Activated naive CD4-positive, alpha-beta T cell treated with anti-CD3 and anti-CD28 coated beads for 36 hours (primary cell): ENCODE measurements around the gene ZBTB16. TPM values are rescaled to one million over a fixed set of nuclear protein-coding genes. Genes with fewer than 3 reads are reported as not detected.

Experiments used
- CTCF ChIA-PET: fragments of 350-600 bp; sonication (Branson Sonifier 250); formaldehyde crosslinking; loops from one replicate; lab custom pipeline; 2021; ENCODE audit warnings: antibody characterized with exemption; lab: Charles Lee
- DNase-seq: peaks from one replicate; pipeline ENCODE4 v3.0.0-alpha.2; 2020
- H3K27ac Mint-ChIP-seq: one replicate; pipeline ENCODE4 v1.8.0; 2021; ENCODE audit warnings: mild to moderate bottlenecking, mixed read lengths
- H3K27me3 Mint-ChIP-seq: one replicate; pipeline ENCODE4 v1.8.0; 2021; ENCODE audit warnings: low read depth, mixed read lengths
- H3K36me3 Mint-ChIP-seq: one replicate; pipeline ENCODE4 v1.8.0; 2021; ENCODE audit warnings: low read depth, mixed read lengths
- H3K4me1 Mint-ChIP-seq: one replicate; pipeline ENCODE4 v1.8.0; 2021; ENCODE audit warnings: low read depth, mixed read lengths
- H3K4me3 Mint-ChIP-seq: one replicate; pipeline ENCODE4 v1.8.0; 2021; ENCODE audit warnings: mild to moderate bottlenecking, moderate library complexity, mixed read lengths
- H3K9me3 Mint-ChIP-seq: one replicate; pipeline ENCODE4 v1.8.0; 2021; ENCODE audit warnings: mixed read lengths
- intact Hi-C: fragments of 100-400 bp; cut with micrococcal nuclease; formaldehyde crosslinking; loops from one replicate; pipeline ENCODE4 v1.15.1; 2023
- total RNA-seq, 2 experiments: library from RNA; stranded (reverse); gene quantifications; one replicate each; pipeline ENCODE4 v1.2.3, GENCODE V29; 2021

The ZBTB16 gene
- total RNA-seq, 2 experiments from 2014 or later, result 1.5 to 2.3 TPM

- H3K4me1 Mint-ChIP-seq, result peaks cover 33% of the 10 kb centered on the region
- CTCF ChIA-PET, result no interaction called here
These were observed 78.9 kb downstream of the ZBTB16 start for GRCh38 chr11:114138411-114138810.

GRCh38 chr11:114140826-114141225 lies 81.3 kb downstream of the ZBTB16 start:
- Mint-ChIP-seq H3K27ac (no peak overlapping the region), H3K4me1 (peaks cover 31% of the 10 kb centered on the region), H3K36me3 (no peaks in the 10 kb centered on the region), H3K4me3 (no peak overlapping the region), H3K9me3 (no peaks in the 10 kb centered on the region), H3K27me3 (no peaks in the 10 kb centered on the region)
- DNase-seq, result no peak
- CTCF ChIA-PET, result no interaction called here
- intact Hi-C loops, result no loop called here

More at GRCh38 chr11:114138411-114138810, 78.9 kb downstream of the ZBTB16 start:
- Mint-ChIP-seq H3K27me3 (no peaks in the 10 kb centered on the region), H3K4me3 (no peak overlapping the region), H3K36me3 (no peaks in the 10 kb centered on the region), H3K27ac (no peak overlapping the region), H3K9me3 (no peaks in the 10 kb centered on the region)
- no peak for DNase-seq
- intact Hi-C loops, result no loop called here

DNA sequence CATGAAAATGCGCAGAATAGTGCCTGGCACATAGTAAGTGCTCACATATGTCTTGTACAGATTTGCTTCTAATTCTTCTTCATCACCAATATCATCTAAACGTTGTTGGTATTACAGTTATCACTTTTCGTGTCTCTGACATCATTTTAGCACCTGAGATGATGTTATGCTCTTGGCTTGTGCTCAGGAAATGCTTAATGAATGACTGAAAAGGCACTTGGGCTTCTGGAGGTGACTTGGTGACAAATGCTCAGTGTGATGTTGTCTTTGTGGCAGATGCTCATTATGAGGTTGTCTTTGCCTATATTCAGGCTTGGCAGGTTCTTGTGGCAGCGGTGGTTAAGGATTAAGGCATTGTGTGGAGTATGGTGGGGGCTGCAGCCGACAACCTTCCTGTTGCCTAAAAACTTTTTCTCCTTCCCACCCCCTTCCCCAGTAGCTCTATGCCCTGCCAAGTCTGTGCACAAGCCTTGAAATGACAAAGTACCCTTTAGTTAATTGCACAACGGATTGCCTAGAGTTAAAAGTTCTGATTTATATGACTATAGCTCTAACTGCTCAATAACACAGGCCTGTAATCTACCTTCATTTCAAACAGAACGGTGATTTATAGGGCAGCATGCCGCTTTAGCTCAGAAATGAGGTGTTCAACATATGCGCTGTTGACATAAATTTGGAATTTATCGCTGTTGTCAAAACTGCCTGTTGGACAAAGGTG lies 82.5 kb downstream of the ZBTB16 start:
- no peaks in the 10 kb centered on the region for H3K9me3 Mint-ChIP-seq
- H3K27me3 Mint-ChIP-seq, result no peaks in the 10 kb centered on the region
- no peak for DNase-seq
- H3K27ac Mint-ChIP-seq, result no peak overlapping the region
- H3K4me1 Mint-ChIP-seq, result peaks cover 19% of the 10 kb centered on the region
- intact Hi-C loops, result no loop called here
- H3K4me3 Mint-ChIP-seq, result no peak overlapping the region
- CTCF ChIA-PET, result no interaction called here
- no peaks in the 10 kb centered on the region for H3K36me3 Mint-ChIP-seq

DNA sequence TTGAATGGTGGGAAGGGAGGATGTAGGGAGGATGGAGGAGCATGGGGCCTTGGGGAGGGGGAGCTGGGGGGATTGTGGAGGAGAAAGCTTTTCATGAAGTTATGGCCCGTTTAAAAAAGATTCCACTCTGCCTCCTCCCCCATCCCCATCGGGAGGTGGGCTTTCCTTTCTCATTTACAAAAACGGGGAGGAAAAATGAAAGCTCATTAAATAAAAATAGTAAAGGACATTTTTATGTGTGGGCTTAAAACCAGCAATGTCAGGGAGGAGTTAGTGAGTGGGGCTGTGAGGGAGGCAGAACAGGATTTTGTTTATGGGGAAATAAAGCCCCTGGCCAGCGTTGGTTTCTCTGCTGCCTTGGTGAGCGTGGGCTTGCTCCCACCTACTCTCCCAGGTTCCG lies 83.2 kb downstream of the ZBTB16 start:
- H3K4me3 Mint-ChIP-seq, result no peak overlapping the region
- H3K27ac Mint-ChIP-seq, result no peak overlapping the region
- intact Hi-C loops, result no loop called here
- peaks cover 12% of the 10 kb centered on the region for H3K4me1 Mint-ChIP-seq
- CTCF ChIA-PET, result no interaction called here
- DNase-seq, result no peak
- no peaks in the 10 kb centered on the region for H3K27me3 Mint-ChIP-seq
- H3K9me3 Mint-ChIP-seq, result no peaks in the 10 kb centered on the region
- H3K36me3 Mint-ChIP-seq, result no peaks in the 10 kb centered on the region

DNA sequence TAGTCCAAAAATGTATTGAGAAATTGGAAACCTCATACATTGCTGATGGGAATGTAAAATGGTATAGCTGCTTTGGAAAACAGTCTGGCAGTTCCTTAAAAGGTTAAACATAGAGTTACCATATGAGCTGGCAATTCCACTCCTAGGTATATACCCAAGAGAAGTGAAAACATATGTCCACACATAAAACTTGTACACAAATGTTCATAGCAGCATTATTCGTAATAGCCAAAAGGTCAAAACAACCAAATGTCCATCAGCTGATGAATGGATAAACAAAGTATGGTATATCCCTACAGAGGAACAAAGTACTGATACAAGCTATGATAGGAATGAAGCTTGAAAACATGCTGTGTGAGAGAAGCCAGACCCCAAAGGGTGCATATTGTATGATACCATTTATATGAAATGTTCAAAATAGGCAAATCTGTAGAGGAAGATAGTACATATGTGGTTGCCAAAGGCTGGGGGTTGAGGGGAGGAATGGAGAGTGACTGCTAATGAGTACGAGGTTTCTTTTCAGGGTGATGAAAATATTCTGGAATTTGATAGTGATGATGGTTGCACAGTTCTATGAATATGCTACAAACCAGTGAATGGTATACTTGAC lies 85.8 kb downstream of the ZBTB16 start:
- H3K27me3 Mint-ChIP-seq, result no peaks in the 10 kb centered on the region
- no peak overlapping the region for H3K27ac Mint-ChIP-seq
- H3K4me3 Mint-ChIP-seq, result no peak overlapping the region
- intact Hi-C loops, result no loop called here
- H3K4me1 Mint-ChIP-seq, result peaks cover 8% of the 10 kb centered on the region
- CTCF ChIA-PET, result no interaction called here
- no peak for DNase-seq
- no peaks in the 10 kb centered on the region for H3K36me3 Mint-ChIP-seq
- no peaks in the 10 kb centered on the region for H3K9me3 Mint-ChIP-seq

DNA sequence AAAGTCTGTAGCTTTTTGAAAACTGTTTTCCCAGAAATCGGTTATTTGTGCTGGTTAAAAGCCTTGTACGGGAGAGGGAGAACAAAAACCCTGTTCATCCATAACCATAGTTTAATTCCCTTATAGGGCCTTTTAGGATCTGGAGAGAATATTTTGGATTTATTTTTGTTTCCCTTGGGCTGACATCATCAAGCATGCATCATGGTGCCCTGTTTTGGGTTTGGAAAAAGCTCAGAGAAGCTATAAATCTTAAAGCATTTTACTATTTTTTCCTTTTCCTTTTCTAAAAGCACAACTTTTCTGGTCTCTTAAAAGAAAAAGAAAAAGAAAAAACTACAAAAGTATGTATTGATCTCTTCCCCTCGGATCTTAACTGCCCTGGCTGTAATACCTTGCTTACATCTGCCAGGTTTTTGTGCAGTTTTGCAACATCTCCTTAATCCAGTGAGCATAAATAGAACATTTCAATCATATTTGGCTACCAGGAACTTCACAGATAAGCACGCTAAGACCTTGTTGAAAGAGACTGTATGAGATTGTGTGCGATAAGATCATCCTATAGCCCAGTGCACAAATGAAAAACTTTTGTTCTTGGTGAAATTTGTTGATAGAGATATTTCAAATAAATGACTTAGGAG lies 88.0 kb downstream of the ZBTB16 start:
- no peaks in the 10 kb centered on the region for H3K9me3 Mint-ChIP-seq
- no peak for DNase-seq
- H3K36me3 Mint-ChIP-seq, result no peaks in the 10 kb centered on the region
- intact Hi-C loops, result no loop called here
- no peak overlapping the region for H3K4me3 Mint-ChIP-seq
- CTCF ChIA-PET, result no interaction called here
- H3K27ac Mint-ChIP-seq, result no peak overlapping the region
- H3K27me3 Mint-ChIP-seq, result no peaks in the 10 kb centered on the region
- peaks cover 13% of the 10 kb centered on the region for H3K4me1 Mint-ChIP-seq

DNA sequence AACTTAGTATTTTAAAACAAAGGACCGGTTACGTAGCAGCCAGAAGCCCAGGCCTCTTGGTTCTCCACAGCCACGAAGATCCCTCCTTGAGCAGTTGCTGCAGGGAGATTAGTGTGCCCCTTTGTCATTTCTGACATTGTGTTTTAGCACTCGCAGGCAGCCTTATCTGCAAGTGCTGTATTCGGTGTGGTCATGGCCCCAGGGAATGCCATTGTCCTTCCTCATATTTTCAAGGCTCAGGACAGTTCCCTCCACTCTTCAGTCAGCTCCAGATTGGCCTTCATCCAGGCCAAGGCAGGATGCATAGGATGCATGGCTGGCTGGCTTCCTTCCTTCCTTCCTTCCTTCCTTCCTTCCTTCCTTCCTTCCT lies 88.5 kb downstream of the ZBTB16 start:
- Mint-ChIP-seq H3K27me3 (no peaks in the 10 kb centered on the region), H3K36me3 (no peaks in the 10 kb centered on the region), H3K4me3 (no peak overlapping the region), H3K9me3 (no peaks in the 10 kb centered on the region), H3K4me1 (peaks cover 15% of the 10 kb centered on the region), H3K27ac (no peak overlapping the region)
- no peak for DNase-seq
- intact Hi-C loops, result no loop called here
- CTCF ChIA-PET, result interaction anchor here (0.6 kb wide), 1 partner anchor 90 kb away, joined by 3 read pairs; no protein-coding TSS in a partner anchor

- CTCF ChIA-PET, result no interaction called here
- Mint-ChIP-seq H3K27me3 (no peaks in the 10 kb centered on the region), H3K36me3 (no peaks in the 10 kb centered on the region), H3K4me3 (no peak overlapping the region), H3K27ac (no peak overlapping the region), H3K4me1 (peaks cover 15% of the 10 kb centered on the region), H3K9me3 (no peaks in the 10 kb centered on the region)
- intact Hi-C loops, result no loop called here
- no peak for DNase-seq
These were observed 90.3 kb downstream of the ZBTB16 start for GRCh38 chr11:114149689-114150407.

- no peak overlapping the region for H3K4me3 Mint-ChIP-seq
- no peak overlapping the region for H3K27ac Mint-ChIP-seq
- H3K27me3 Mint-ChIP-seq, result no peaks in the 10 kb centered on the region
- H3K36me3 Mint-ChIP-seq, result no peaks in the 10 kb centered on the region
- H3K4me1 Mint-ChIP-seq, result peaks cover 15% of the 10 kb centered on the region
- intact Hi-C loops, result no loop called here
- no peak for DNase-seq
- CTCF ChIA-PET, result no interaction called here
- no peaks in the 10 kb centered on the region for H3K9me3 Mint-ChIP-seq
These were observed 91.2 kb downstream of the ZBTB16 start for GRCh38 chr11:114150671-114151070.

- no peaks in the 10 kb centered on the region for H3K27me3 Mint-ChIP-seq
- no peaks in the 10 kb centered on the region for H3K9me3 Mint-ChIP-seq
- no peak overlapping the region for H3K27ac Mint-ChIP-seq
- CTCF ChIA-PET, result no interaction called here
- H3K4me1 Mint-ChIP-seq, result peaks cover 16% of the 10 kb centered on the region
- no peak overlapping the region for H3K4me3 Mint-ChIP-seq
- intact Hi-C loops, result no loop called here
- DNase-seq, result no peak
- no peaks in the 10 kb centered on the region for H3K36me3 Mint-ChIP-seq
These were observed 92.1 kb downstream of the ZBTB16 start for GRCh38 chr11:114151631-114152030.

GRCh38 chr11:114152162-114152561 lies 92.7 kb downstream of the ZBTB16 start:
- Mint-ChIP-seq H3K4me3 (no peak overlapping the region), H3K27me3 (no peaks in the 10 kb centered on the region), H3K36me3 (no peaks in the 10 kb centered on the region), H3K27ac (no peak overlapping the region), H3K9me3 (no peaks in the 10 kb centered on the region), H3K4me1 (peaks cover 21% of the 10 kb centered on the region)
- intact Hi-C loops, result no loop called here
- no peak for DNase-seq
- CTCF ChIA-PET, result no interaction called here

- Mint-ChIP-seq H3K27me3 (no peaks in the 10 kb centered on the region), H3K9me3 (no peaks in the 10 kb centered on the region), H3K4me3 (no peak overlapping the region), H3K4me1 (peaks cover 27% of the 10 kb centered on the region), H3K27ac (no peak overlapping the region), H3K36me3 (no peaks in the 10 kb centered on the region)
- intact Hi-C loops, result no loop called here
- no peak for DNase-seq
- CTCF ChIA-PET, result no interaction called here
These were observed 93.3 kb downstream of the ZBTB16 start for GRCh38 chr11:114152785-114153184.
